DOHH2 (cell line): ENCODE data around the gene ZFAND3.

Experiments used
- H3F3A ChIP-seq: fragments of 200-600 bp; sonication (generic), shearing (Covaris generic); 2 replicates; pipeline ENCODE4 v1.6.0; 2016; ENCODE audit warnings: antibody characterized with exemption, mild to moderate bottlenecking; ENCODE audit not compliant: control insufficient read depth, insufficient read depth
- H3K27ac ChIP-seq: fragments of 200-600 bp; sonication (generic); 2 replicates; pipeline ENCODE4 v1.5.1; 2014; ENCODE audit warnings: low read depth, mild to moderate bottlenecking, low read length, moderate library complexity
- H3K27me3 ChIP-seq: fragments of 200-600 bp; sonication (generic); 2 replicates; pipeline ENCODE4 v1.6.1; 2014; ENCODE audit warnings: mild to moderate bottlenecking, low read length, mixed read lengths; ENCODE audit not compliant: control insufficient read depth
- H3K36me3 ChIP-seq: fragments of 200-600 bp; sonication (generic); 2 replicates; pipeline ENCODE4 v1.6.1; 2014; ENCODE audit warnings: mild to moderate bottlenecking, low read length, moderate library complexity, mixed read lengths; ENCODE audit not compliant: control insufficient read depth
- H3K4me1 ChIP-seq: fragments of 200-600 bp; sonication (generic); 2 replicates; pipeline ENCODE4 v1.6.1; 2014; ENCODE audit warnings: mild to moderate bottlenecking, low read length, mixed read lengths; ENCODE audit not compliant: control insufficient read depth
- H3K4me2 ChIP-seq: fragments of 200-600 bp; sonication (generic); 2 replicates; pipeline ENCODE4 v1.6.0; 2014; ENCODE audit warnings: mild to moderate bottlenecking, low read length, moderate library complexity
- H3K4me3 ChIP-seq: fragments of 200-600 bp; sonication (generic); 2 replicates; pipeline ENCODE4 v1.5.1; 2014; ENCODE audit warnings: mild to moderate bottlenecking, low read length, mixed read lengths
- H3K79me2 ChIP-seq: fragments of 200-600 bp; sonication (generic); 2 replicates; pipeline ENCODE4 v1.6.1; 2014; ENCODE audit warnings: mild to moderate bottlenecking, low read length, mixed read lengths; ENCODE audit not compliant: control insufficient read depth
- H3K9me2 ChIP-seq: fragments of 200-600 bp; sonication (generic); replicated peaks from 2 replicates; pipeline ENCODE4 v1.6.1; 2014; ENCODE audit warnings: mild to moderate bottlenecking, low read length, mixed read lengths; ENCODE audit not compliant: control insufficient read depth
- H3K9me3 ChIP-seq: fragments of 200-600 bp; sonication (generic); 2 replicates; pipeline ENCODE4 v1.6.1; 2014; ENCODE audit warnings: antibody characterized with exemption, low read length, mixed read lengths; ENCODE audit not compliant: control insufficient read depth, insufficient read depth
- H4K20me1 ChIP-seq: fragments of 200-600 bp; sonication (generic); 2 replicates; pipeline ENCODE4 v1.6.0; 2014; ENCODE audit warnings: low read depth, mild to moderate bottlenecking, antibody characterized with exemption, low read length, moderate library complexity; ENCODE audit not compliant: control insufficient read depth, insufficient read depth
- EZH2phosphoT487 ChIP-seq: fragments of 200-600 bp; sonication (generic); IDR thresholded peaks from 2 replicates; pipeline ENCODE4 v1.6.1; 2017; ENCODE audit warnings: borderline replicate concordance, mild to moderate bottlenecking, antibody characterized with exemption, low read length, moderate library complexity, mixed read lengths
- TF ChIP-seq, protein P1 (sequence below): fragments of 200-600 bp; sonication (generic); IDR thresholded peaks from one replicate; pipeline ENCODE4 v1.5.1; 2014; ENCODE audit warnings: antibody characterized with exemption, mild to moderate bottlenecking, low read depth, low read length; ENCODE audit not compliant: poor library complexity, severe bottlenecking

ZFAND3 gene

DNA sequence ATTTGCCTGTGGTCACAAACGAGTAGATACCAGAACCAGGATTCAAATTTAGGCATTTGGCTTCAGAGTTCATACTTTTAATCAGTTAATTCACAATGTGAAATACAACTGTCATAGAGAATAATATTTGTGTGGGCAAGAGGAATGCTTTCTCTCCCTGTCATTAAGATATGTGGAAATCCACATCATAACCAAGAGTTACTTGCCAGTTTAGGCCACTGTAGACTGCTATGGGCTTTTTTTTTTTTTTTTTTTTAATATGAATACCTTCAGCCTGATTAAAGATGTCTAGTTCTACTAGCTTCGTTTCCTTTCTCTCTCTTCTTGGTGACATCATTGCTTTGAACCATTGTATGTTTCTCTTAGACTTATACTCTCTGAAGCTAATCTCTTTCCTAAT lies 244.9 kb downstream of the ZFAND3 start:
- Histone ChIP-seq H3K4me2 (no peak overlapping the region), H3K4me3 (no peak overlapping the region), H3K9me2 (no peaks in the 10 kb centered on the region), H3K4me1 (peaks cover 10% of the 10 kb centered on the region), H3K27ac (no peak overlapping the region), H3K9me3 (no peaks in the 10 kb centered on the region), H3F3A (no peaks in the 10 kb centered on the region), H3K27me3 (no peaks in the 10 kb centered on the region), H3K36me3 (peaks cover 14% of the 10 kb centered on the region), H4K20me1 (no peaks in the 10 kb centered on the region), H3K79me2 (no peaks in the 10 kb centered on the region)
- no peak for TF ChIP-seq EZH2phosphoT487
- TF ChIP-seq, protein P1, sequence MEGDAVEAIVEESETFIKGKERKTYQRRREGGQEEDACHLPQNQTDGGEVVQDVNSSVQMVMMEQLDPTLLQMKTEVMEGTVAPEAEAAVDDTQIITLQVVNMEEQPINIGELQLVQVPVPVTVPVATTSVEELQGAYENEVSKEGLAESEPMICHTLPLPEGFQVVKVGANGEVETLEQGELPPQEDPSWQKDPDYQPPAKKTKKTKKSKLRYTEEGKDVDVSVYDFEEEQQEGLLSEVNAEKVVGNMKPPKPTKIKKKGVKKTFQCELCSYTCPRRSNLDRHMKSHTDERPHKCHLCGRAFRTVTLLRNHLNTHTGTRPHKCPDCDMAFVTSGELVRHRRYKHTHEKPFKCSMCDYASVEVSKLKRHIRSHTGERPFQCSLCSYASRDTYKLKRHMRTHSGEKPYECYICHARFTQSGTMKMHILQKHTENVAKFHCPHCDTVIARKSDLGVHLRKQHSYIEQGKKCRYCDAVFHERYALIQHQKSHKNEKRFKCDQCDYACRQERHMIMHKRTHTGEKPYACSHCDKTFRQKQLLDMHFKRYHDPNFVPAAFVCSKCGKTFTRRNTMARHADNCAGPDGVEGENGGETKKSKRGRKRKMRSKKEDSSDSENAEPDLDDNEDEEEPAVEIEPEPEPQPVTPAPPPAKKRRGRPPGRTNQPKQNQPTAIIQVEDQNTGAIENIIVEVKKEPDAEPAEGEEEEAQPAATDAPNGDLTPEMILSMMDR: no peak

DNA sequence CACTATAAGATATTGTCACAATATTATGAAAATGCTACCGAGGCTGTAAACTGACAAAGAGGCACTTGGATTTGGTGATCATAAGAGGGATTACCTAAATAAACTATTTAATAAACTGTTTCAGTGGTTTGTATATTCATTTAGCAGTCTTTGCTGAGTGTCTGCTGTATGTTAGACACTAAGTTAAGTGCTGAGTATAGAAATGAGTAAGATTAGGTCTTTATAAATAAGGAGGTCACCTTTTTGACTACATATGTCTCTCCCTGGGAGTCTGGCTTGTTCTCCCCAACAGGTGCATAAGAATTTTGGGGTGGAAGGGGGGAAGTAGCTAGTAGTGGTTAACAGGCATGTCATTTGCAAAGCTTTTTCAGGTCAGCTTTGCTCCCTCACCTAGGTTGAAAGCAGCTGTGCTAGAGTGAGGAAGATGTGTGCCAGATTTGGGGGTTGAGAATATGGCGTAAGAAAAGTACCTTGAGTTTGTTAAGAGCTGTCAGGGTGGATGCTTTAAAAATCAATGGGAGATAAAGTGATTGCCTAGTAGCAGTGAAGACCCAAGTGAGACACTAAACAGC lies 246.3 kb downstream of the ZFAND3 start:
- no peaks in the 10 kb centered on the region for H3K27me3 ChIP-seq
- TF ChIP-seq, protein P1: no peak
- TF ChIP-seq EZH2phosphoT487: no peak
- H3K4me1 ChIP-seq: peaks cover 13% of the 10 kb centered on the region
- no peaks in the 10 kb centered on the region for H3K79me2 ChIP-seq
- H3K27ac ChIP-seq: no peak overlapping the region
- H3K36me3 ChIP-seq: peaks cover 14% of the 10 kb centered on the region
- no peaks in the 10 kb centered on the region for H3F3A ChIP-seq
- no peaks in the 10 kb centered on the region for H3K9me3 ChIP-seq
- no peaks in the 10 kb centered on the region for H3K9me2 ChIP-seq
- no peak overlapping the region for H3K4me3 ChIP-seq
- no peak overlapping the region for H3K4me2 ChIP-seq
- H4K20me1 ChIP-seq: no peaks in the 10 kb centered on the region

DNA sequence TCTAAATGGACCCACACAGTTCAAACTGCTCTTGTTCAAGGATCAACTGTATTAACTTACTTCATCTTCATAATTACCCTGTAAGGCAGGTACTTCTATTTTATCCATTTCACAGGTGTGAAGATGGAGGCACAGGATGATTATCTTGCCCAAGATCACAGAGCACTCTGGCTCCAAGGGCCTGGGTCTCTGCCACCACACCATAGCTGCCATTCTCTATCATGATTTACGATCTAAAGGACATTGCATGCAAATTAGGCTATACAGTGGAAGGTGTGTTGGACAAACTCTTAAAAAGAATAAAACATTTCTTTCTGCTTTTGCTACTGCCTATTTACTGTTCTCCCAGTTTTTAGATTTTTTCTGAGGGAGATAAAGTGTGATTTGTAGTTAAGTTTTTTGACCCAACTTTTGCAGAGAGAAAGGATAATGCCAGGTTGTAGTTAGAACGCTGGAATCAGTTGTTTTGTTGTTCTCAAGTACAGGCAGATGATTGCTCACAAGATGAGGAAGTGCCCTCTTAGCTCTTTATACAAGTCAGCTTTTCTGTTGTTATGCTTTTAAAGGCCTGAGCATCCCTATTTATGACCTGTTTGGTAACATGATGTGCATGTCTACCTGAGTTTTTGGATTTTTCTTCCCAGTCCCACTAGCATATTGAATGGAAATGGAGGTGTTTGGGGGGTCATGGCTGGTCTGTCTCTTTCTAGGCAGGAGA lies 247.9 kb downstream of the ZFAND3 start:
- Histone ChIP-seq H3K9me2 (no peaks in the 10 kb centered on the region), H3K9me3 (no peaks in the 10 kb centered on the region), H3K4me2 (peak overlapping the region; percentile 25; the same call in 1 of the 2 replicates), H3K36me3 (peaks cover 9% of the 10 kb centered on the region; the same call in 1 of the 2 replicates), H3F3A (no peaks in the 10 kb centered on the region), H4K20me1 (no peaks in the 10 kb centered on the region), H3K79me2 (no peaks in the 10 kb centered on the region), H3K4me3 (no peak overlapping the region), H3K27ac (no peak overlapping the region), H3K27me3 (no peaks in the 10 kb centered on the region), H3K4me1 (peaks cover 13% of the 10 kb centered on the region)
- TF ChIP-seq, protein P1: no peak
- no peak for TF ChIP-seq EZH2phosphoT487
